HG03439 (cell line): ENCODE measurements around the gene KNCN.

ENCODE experiments used
- ATAC-seq: cut with Tn5 transposase; IDR thresholded peaks from one replicate; pipeline ENCODE4 v1.9.1; 2021; ENCODE audit warnings: mild to moderate bottlenecking, moderate library complexity; ENCODE audit not compliant: unreplicated experiment

The KNCN gene

DNA sequence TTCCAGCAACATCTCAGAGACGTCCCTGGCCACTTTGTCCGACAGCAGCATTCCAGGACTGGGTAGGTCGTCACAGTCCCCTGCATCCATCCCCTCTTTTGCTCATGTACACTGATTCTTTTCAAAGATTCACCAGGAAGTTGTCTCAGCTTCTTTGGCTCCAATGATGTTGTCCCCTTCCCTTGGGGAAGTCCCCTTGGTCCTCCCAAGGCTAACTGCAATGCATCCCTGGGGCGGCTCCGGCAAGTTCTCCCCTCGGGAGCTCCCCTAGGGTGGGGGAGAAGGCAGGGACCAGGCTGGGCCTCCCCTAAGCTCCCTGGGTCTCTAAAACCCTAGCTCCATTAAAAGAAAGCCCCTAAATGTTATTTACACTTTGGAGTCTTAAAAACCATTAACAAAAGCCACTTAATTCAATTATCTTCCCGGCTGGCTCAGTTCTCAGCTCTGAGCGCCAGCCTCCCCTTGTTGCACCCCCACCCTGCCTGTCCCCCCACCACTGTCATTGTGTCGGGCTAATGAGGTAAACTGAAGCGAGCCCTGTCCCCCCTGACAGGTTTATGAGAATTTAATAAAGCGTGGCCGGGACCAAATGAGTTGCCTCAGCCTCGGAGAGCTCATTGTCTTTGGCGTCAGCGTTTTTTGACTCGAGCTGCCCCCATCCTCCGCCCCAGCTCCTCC, 25.3 kb downstream of the KNCN start:
- ATAC-seq: no peak

DNA sequence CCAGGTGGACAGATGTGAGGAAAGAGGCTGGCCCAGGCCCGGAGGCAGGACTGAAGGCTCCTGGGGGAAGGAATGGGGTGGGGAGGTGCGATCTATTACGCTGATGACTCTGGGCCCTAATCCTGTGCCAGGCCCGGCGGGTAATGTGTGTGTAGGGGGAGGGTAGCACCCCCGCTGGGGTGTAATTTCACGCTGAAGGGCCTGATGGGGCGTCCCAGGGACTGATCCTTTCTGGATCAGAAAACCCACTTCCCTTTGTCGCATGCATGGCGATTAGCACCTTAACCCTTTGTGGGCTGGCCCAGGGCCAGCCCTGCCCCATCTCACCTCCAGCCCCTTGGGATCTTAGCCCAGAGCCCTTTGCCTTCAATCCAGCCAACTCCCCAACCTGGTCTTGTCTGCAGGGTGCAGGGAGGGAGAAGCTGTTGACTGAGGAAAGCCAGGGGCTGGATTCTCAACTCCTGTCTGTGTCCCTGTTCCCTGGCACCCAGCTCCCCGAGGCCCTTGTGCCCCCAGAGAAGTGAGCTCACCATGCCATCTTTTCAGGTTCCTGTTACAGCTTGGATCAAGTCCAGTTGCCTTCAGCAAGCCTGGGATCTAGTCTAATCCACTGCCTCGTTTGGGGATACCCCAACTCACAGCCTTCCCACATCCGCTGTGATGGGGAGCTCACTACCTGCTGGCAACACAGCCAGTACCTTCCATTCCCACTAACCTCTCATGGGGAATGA, 26.0 kb downstream of the KNCN start:
- no peak for ATAC-seq

DNA sequence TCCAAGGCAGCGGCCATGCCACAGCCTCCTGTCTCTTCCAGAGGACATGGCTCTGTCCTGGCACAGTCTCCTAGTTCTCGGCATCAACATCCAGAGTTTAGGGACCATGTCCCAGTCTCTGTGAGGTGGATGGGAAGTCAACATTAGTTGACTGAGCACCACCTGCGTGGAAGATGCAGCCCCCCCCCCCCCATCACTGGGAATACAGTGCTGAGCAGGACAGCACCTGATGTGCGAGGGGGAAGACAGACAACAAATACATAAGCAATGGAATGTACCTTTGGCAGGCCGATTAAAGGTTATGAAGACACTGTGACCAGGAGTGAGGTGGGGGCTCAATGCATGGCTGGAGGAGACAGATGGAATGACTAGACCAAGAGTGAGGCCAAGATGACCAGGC, 26.6 kb downstream of the KNCN start:
- no peak for ATAC-seq

DNA sequence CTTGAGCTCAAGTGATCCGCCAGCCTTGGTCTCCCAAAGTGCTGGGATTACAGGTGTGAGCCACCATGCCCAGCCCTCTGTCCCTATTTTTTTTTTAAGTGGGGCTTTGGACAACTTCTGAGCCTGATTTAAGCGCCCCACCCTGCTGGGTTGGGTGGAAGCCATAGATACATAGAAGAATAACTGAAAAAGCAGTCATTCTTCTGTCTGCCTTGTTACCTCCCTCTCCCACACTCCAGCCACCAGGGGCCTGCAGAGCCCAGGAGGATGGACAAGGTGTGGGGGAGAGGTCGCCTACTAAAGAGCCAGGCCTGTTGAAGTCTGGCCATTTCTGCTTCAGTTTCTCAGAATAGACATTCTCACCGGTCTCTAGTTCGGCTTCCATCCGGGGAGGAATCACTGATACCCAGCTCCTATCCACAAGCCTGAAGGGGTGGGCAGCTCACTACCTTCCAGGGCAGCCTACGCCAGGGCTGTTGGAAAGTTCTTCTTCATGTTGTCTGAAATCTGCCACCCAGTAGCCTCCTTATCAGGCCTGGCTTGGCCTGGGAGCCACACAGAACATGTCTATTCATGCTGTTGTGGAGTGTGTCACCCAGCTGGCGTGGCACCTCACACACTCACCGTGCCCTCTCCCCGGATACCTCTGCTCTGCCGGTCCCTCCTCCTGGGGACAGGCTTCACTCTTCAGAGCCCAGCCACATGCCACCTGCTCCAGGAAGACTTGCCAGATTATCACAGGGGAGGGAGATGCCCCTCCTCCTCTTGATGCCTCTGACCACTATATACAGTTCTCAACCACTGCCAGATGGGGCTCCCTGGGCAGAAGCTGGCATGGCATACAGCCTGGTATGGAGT, 27.7 kb downstream of the KNCN start:
- no peak for ATAC-seq

DNA sequence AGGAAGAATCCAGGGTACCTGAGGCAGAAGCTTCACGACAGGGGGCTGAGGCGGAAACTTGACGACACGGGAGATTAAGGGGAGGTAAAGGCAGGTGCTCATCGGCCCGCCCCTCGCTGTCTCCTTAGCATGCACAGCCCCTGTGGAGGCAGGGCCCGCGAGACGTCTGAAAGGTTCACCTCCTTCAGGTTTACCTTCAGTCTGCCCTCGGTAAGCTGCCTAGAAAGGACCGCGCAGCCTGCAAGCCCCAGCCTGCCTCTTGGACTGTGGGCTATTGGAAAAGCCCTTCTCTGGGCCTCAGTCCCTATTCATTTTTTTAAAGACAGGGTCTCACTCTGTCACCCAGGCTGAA, 28.5 kb downstream of the KNCN start:
- no peak for ATAC-seq

DNA sequence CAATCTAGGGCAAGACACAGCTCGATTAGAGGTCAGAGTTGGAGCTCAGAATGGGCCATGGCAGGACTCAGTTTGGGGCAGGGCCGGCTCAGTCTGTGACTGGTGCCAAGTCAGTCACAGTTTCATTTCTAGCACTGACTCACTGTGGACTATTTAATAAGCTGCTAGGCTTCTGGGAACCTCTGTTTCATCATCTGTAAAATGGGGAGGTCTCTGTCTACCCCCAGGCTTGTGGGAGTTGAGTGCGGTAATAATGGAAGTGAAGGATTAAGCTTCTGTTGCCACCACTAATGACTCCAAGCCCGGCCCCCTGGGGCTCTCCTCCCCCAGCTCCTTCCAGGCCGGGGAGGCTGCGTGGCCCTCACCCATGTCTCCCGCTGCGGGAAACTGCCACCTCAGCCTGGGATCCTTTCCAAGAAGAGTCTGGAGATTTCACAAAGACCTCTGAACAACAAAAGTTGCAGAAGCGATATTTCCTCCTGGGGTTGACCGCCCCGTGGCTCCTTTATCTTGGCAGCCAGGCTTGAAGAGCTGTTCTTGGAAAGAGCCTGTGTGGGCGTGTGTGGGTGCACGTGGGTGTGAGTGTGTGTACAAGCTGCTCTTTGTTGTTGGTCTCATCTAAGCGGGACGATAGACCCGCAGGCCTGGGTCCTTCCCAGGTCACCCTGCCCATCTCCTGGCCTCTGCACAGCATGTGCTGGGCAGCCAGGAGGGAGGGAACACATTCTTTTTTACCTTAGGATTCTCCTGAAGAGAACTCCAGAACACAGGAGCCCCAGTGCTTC, 29.1 kb downstream of the KNCN start:
- peak; percentile 69 for ATAC-seq

DNA sequence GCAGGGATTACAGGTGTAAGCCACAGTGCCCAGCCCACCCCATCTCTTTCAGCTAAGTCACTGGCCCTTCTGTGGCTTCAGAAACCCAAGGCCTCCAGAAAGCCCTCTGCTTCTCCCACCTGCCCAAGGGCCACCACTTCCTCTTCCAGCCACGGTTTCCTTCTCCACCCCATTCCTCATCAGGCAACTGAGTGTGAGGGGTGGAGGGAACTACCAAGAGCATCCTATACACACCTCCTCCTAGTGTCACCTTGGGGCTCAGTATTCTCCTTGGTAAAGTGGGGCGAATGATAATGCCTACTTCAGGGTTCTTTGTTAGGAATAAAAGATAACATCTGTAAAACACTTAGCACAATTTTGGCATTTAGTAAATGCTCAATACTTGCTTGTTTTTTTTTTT, 30.0 kb downstream of the KNCN start:
- no peak for ATAC-seq

DNA sequence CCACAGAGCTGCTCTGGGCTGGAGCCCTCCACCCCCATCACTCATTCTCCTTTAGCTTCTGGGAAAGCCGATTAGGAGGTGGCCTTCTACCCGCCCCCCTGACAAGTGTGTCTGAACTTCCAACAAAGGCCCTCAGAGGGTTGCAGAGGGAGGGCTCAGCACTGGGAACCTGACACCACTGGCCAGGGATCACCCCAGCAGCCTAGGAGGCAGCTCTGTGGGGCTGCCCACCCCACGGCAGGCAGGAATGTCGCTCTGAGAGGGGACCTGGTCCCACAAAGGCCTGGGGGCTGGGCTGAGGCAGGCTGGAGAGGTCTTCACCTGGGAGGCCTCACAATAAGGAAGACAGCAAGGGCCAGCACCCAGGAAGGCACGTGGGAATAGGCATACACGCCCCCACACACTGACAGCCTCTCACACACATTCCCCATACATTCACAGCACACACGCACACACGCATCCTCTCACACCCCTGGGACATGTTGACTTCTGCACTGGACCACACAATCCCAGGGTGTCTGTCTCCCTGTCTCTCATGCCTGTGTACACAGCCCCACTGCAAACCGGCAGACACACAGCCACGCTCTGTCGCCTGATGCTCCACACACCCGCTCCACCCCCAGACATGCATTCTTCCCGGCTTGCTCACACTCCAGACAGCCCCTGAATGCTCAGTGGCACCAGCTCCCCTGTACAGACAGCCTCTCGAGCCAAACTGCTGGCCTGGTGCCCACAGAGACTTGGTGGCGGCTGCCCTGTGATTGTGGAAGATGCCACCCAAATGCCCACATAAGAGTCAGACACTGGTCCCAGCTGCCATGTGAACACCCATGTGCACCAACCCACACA, 31.2 kb downstream of the KNCN start:
- no peak for ATAC-seq

DNA sequence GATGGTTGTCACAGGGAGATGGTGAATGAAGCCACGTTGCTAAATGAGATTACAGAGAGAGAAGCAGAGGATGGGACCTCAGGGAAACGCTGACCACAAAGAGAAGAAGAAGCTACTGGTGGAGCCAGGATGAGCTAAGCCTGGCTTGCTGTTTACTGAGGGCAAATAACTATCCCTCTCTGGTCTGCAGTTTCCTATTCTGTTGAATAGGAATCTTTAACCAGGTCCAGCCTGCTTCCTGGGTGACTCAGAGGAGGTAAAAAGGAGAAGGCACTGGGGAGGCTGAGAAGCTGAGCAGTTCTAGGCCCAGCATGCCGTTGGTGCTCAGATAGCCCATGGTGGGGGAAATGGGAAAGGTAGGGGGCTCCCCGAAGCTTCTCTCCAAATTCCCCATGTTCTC, 32.2 kb downstream of the KNCN start:
- no peak for ATAC-seq

DNA sequence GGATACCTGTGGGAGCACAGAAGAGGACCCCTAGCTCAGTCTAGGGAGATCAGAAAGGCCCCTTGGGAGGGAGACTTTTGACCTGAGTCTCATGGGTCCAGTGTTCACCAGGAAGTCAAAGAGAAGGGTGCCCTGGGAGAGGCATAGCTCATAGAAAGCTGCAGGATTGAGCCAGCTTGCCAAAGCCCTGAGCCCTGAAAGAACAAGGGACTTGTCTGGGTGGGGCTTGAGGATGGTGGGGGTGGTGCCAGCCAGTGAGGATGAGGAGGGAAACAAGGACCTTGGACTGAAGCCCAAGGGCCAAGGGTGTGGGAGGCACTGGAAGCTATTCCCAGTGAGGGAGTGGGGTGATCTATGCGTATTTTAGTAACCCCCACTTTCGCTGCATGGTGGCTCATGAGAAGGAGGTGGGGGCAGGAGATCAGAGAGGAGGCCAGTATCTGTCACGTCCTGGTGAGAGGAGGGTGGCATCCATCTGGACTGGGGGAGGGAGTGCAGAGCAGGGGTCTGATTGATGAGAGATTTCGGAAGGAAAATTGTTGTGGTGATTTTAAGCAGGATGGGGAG, 33.4 kb downstream of the KNCN start:
- no peak for ATAC-seq

DNA sequence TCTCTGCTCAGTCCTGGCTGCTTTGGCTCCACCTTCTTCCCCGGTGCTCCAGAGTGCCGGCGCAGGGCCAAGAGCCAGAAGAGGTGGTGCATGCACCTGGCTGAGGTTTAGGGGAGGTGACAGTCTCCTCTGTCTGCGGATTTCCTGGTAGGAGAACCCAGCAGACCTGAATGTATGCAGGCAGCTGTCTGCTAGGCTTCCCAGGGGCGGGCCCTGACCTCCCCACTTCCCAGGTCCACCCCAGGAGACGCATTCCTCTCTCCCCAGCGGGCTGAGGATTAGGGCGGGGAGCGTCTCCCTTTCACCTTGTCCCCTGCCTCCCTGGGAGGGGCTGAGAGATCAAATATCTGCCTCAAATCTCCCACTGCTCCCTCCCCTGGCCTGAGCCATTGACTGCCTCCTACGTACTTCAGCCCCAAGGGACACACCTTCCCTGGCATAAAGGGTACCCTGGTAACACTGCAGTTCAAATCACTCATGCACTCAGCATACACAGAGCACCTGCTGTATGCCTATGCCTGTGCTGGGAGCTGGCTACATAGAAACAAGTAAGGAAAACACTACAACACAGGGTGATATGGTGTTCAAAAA, 34.3 kb downstream of the KNCN start:
- ATAC-seq: no peak

DNA sequence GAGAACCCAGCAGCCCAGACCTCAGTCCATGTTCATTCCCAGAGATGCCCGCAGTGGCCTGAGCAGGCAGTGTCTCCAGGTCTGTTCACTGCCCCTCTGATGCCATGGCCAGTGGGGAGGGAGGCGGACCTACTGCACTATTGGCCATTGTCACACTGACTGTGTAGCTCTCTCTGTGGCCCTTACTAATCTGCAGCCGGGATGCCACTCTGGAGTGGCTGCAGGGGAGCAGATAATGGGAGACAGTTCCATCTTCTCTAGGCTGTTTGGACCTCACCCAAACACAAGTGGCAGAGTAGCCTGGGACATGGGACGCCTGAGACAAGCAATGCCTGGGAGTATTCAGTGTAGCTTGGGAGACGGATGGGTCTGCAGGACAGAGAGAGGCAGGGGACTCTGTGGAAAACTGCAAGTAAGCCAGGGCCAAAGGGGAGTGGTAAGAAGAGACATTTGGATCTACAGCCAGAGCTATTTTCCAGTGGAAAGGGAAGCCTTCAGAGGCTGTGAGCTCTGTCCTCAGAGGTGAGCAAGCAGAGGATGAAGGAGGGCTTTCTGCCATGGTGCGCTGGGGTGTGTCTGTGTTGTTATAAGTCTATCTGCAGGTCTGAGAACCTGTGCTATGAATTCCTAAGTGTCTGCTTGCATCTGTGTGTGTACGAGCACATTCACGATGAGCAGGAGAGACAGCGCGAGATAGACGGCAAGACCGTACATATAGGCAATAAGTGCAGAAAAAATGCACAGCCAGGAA, 35.1 kb downstream of the KNCN start:
- ATAC-seq: no peak

DNA sequence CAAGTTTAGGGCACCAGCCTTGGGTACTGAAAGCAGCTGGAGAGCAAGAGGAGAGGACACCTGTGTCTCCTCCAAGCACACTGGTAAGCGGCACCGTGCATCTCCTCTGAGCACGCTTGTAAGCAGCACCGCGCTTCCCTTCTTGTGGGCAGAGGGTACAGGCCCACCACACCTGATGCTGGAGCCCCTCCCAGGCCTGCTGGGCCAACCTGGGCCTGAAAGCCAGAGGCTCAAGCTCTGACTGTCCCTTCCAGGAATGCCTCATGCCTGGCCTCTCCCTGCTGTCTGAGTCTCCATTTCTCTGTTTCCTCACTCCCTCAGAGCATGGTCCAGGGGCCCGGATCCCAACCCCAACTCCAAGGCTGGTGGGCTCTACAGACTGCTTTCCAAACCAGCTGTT, 35.9 kb downstream of the KNCN start:
- no peak for ATAC-seq

DNA sequence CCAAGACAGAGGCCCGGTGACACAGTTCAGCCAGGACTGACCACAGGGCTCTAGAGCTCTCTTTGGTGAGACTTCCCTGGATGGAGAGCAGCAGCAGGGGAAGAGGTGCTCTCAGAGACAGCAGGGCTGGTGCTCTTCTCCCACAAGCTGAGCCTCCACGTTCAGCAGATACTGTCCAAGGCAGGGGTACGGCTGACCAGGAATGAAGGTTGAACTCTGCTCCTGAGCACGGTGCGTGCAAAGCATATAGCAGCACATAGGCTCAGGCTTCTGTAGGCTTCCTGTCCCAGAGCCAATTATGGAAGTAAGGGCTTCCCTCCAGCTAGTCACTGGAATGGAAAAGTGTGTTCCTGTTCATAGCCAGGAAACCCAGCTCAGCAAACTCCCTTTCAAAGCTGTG, 37.9 kb downstream of the KNCN start:
- ATAC-seq: no peak

DNA sequence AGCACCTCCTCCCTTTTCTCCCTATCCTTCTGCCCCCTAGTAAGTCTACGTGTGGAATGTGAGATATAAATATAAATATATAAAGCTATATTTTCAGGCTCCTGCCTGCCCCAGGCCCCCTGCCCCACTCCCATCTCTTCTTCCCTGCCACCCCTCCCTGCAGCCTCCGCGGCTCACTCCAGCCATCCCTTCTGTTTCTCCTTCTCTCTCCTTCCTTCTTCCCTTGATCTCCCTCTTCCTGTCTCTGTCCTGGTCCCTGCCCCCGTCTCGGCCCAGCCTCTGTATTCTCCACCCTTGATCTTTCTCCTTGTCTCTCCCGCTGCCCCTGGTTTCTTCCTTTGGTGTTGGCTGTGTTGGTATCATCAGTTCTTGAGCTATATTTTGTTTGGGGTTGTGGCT, 38.7 kb downstream of the KNCN start:
- no peak for ATAC-seq

DNA sequence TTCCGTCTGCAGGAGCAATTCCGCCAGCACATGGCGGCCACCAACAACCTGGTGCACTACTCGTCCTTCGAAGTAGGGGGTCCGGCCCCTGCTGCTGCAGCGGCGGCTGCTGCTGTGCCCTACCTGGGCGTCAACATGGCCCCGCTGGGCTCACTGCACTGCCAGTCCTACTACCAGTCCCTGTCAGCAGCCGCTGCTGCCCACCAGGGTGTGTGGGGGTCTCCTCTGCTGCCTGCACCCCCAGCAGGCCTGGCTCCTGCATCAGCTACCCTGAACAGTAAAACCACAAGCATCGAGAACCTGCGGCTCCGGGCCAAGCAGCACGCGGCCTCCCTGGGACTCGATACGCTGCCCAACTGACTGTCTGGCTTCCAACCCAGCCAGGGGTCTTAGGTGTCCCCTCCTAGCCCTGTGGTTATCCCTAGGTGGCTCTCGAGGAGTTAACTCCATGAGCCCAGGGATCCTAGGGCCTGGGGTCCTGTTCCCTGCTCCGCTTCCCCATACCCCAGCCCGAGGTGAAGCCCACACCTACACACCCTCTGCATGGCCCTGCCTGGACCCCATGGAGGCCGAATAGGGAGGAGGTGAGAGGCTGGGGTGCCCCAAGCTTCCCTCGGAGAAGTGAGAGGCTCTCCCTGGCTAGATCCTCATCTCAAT, 39.2 kb downstream of the KNCN start:
- no peak for ATAC-seq

DNA sequence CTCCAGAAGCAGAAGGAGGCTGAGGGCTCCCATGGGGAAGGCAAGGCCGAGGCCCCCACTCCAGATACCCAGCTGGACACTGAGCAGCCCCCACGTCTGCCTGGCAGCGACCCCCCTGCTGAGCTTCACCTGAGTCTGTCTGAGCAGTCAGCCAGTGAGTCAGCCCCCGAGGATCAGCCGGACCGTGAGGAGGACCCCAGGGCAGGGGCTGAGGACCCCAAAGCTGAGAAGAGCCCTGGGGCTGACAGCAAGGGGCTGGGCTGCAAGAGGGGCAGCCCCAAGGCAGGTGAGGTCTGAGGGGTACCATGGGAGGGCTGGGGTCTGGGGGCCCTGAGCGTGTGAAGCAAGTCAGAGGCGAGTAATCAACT, 40.5 kb downstream of the KNCN start:
- no peak for ATAC-seq

DNA sequence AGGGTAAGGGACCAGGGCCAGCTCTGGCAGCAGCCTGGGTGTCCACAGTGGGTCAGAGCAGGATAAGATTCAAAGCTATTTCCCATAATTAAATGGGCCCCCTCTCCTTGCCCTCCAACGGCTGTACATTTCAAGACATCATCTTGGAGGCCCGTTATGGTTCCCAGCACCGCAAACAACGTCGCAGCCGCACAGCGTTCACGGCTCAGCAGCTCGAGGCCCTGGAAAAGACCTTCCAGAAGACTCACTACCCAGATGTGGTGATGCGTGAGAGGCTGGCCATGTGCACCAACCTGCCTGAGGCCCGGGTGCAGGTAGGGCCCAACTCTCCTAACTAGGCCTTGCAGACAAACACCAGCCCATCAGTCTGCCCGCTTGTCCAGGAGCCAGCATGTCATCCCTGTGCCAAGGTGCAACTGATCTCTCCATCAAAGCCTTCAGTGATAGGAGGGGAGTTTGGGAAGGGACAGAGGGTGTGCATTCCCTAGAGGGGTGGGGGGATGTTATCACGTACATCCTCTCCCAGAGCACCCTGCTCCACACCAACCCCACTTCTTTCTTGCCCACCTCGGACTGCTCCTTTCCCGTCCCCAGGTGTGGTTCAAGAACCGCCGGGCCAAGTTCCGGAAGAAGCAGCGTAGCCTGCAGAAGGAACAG, 41.0 kb downstream of the KNCN start:
- no peak for ATAC-seq
